HG03521 (cell line): ENCODE data around the gene FAM171A1.
A peak's percentile ranks its signal among the peaks of the same experiment; 100 is the strongest.

Experiments used
- ATAC-seq: cut with Tn5 transposase; IDR thresholded peaks from one replicate; pipeline ENCODE4 v1.9.1; 2021; ENCODE audit warnings: mild to moderate bottlenecking, moderate library complexity; ENCODE audit not compliant: unreplicated experiment

FAM171A1 gene

DNA sequence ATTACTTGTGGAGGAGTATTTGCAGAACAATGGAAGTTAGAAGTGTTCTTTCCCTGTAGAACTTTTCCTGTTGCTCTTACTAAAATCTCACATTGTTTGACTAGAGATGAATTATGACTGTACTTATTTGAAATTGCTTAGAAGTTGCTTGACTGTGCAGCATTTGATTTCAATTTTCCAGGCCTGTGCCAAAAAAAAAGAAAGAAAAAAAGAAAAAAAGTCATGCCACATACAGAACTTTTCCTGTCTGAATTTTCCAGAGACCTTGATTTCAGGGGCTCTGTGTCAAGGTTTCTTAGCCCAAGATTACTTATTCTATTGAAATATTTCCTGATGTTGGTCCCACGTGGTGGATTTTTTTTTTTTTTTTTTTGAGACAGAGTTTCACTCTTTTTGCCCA, 3.5 kb upstream of the FAM171A1 start:
- no peak for ATAC-seq

DNA sequence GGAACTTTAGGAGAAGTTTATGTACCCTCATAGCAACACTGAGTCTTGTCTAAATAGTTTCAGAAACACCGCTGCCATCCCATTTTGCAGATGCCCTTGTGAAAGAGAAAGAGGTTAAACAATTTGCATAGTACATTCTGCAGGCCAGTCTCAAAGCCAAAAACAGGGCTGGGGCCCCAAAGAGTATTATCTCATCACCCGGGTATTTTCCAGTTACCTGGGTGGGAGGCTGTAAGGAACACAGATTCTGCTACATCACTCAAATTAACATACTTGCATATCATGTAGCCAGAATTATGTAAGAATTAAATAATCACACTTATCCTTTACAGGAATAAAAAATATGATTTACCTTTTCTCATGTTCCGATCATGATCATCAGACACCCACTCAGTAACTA, 3.1 kb upstream of the FAM171A1 start:
- peak; percentile 52 for ATAC-seq

DNA sequence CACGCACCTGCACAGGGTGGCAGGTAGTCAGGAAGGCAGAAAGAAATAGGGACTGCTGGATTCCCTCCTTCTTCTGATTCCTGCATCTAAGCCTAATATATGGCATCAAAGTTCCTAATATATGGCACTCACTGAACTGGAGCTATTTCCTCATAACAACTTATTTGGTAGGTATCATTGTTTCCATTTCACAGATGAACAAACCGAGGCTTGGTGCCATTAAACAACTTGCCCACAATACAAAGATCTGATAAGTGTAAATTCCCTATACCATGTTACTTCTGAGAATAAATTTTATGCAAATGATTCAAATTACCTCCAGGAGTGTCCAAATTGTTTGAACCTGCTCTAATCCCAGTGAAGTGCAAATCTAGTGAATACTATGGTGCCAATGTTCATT, 2.1 kb upstream of the FAM171A1 start:
- no peak for ATAC-seq

DNA sequence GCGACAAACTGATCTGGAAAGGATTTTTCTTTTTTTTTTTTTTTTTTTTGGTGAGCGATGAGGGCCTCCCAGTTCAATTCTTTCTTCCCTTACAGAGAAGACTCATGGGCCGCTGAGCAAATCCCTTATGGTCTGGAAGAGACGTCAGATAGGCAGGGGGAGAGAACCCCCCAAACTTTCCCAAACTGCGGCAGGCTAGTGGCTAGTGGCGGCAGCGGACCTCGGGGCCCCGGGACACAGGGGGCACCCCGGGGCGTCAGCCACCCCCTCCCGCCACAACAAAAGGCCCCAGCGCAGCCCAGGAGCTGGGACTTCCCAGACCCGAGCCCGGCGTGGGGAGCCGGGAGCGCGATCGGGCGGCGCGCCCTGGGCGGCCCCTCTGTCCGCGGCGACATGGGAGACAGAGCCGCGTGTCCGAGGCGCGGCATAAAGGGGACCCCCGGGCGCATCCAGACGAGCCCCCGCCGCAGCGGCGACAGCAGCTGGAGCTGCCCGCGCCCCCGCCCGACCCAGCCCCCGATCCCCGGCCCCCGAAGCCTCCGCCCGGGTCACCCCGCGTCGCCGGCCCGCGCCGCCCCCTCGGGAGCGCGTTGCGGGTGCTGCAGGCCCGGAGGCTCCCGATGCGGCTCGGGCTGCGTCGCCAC, 755 bp downstream of the FAM171A1 start:
- ATAC-seq: peak; percentile 15

DNA sequence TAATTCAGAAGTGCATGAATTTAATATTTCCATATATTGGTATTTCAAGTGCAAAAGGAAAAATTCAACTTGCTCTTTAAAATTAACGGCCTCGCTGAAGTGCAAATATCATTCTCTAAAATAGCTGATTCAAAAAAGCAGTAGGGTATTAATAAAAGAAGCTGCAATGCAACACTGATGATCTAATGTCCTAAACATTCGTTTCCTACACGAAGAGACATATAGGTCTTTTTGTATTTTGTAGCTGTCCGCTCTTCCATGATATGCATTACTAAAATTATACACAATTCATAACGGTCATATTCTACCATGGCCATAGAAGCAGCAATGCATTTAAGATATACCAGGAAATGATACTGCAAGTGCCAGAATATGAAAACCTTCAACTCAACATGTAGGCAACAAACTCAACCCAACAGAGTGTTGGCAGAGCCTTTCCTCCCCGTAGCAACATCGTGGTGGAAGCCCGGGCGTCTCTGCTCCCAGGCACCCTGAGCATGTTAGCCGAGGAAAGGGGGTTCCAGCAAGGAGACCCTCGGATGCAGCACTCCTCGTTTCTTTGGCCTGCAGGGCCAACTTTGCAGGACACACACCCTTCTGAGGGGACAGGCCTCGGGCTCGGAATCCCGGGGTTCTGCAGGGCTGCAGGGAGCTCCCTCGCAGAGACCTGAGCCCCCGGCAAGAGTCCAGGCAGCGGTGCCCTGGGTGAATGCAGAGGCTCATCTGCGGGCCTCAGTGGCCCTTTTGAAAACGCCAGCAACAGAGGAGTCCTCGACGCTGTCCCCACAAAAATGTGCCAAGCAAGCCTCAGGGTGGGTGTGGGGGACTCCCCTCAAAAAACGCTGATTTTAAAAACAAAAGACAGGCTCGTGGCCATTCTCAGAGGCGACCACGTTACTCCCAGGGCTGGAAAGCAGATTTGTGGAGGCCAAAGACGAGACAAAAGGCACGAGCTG, 1.6 kb downstream of the FAM171A1 start:
- ATAC-seq: no peak

DNA sequence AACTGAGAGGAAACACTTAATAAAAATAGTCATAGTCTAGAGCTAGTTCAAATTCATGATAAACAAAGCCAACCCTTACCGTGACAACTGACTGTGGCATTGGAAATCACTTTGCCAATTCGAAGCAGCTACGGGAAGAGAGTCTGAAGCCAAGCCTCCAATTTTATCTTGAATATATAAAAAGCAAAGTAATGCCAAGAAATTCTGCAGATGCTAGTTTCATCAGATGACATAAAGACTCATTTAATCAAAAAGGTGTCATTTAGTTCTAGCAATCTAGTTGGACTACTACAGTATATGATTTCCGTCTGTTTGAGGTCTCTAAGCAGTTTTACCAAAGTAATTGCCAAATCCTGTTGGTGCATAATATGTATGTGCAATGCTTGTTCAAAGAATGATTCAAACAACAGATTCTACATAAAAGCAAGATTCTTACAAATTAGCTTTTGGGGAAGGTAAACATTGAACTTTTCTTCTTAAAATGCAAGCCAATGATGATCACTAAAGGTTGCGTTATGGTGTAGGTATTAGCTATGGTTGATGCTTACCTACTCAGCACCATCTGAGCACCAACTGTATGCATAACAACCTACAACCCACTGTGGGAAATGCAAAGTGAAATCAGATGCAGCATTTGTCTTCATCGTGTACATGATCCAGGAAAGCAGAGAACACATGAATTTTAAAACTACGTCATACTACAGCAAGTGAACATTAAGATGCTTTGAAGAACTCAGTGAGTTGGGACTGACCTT, 2.8 kb downstream of the FAM171A1 start:
- no peak for ATAC-seq

DNA sequence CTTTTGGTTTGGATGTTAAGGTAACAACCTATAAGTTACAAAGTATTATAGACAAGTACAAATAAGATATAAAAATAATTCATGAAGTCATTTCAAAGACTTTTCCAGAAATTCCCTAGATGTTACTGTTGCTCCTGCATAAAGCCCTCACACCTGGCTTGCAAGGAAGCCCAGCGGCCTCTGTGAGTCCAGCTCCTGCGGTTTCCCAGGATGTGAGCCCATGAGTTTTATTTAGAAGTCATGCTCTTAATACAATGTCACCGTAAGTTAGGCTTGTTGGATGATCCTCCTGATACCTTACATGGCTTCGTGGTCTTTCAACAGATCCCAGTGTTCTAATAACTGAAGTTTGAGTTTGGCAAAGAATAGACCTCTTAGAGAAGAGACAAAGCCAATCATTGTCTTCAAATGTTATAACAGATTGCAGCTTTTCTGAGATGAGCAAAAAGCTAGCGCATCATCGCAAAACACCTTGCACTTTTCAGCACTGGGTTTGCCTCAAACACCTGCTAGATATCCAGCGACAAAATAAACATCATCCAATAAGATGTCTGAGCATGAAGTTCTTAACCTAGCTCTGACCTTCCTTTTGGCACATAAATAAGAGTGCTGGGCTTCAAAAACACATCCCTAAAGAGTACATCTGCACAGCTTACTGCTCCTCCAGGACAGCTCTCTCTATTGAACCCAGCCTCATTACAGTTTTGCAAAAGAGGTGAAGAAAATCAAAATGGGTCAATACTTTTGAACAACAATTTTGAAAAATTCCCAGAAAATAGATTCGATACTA, 3.6 kb downstream of the FAM171A1 start:
- no peak for ATAC-seq

DNA sequence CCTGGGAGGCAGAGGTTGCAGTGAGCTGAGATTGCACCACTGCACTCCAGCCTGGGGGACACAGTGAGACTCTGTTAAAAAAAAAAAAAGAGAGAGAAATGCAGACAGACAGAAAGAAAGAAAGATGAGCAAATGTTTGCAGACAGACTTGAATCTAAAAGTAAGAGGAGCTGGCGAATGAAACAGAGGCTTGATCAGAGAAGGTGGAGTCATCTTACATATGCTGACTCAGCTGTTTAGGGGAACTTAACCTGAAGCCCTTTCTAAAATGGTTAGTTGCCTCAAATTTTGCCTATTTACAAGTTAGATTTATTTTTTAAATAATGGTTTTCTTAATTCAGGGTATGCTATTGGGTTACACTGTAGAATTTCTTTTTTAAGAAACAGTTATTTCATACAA, 5.4 kb downstream of the FAM171A1 start:
- no peak for ATAC-seq

DNA sequence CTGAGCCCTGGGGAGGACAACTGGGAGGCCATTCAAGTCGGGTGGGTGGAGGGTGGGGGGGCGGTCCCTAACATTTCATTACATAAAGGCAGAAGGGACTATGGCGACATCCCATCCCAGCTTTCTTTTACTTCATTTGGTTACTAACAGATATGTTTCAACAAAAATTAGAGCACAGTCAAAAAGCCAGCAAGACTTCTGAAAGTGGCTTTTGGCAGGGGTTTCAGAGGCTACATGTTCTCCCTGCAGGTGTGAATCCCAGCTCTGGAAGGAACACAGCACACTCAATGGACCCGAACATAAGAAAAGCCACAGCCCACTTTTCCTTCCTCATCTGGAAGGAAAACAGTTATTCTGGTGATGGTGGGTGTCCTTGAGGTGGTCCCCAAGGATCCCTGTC, 7.1 kb downstream of the FAM171A1 start:
- no peak for ATAC-seq

DNA sequence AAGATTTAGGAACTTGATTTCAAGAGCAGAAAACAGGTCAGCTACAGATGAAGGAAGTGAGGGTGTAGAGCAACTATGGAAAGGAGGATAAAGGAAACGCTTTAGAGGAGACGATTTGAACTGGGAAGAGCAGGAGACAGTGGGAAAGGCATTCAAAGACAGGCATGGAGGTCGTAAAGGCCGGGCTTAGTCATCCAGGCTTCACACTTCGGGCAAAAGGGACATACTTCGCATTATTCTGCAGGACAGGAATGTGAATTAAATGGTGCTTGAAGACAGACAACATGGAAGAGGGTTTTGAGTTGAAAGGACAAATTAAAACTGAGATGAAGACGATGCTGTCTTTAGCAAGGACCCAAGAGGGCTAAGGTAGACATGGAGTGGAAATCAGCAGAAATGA, 8.1 kb downstream of the FAM171A1 start:
- no peak for ATAC-seq

DNA sequence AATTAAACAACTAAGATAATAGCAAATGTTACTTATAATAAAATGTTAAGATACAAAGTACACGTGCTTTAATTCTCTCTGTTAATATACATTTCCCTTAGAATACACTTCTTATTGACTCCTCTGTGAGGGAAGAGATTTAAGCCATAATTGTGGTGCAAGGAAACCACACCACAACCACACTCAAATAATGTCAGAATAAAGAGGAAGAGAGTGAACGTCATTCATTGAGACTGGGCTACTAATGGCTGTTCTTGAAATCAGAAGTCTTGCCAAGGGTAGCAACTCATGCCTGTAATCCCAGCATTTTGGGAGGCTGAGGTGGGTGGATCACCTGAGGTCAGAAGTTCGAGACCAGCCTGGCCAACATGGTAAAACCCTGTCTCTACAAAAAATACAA, 10.0 kb downstream of the FAM171A1 start:
- no peak for ATAC-seq

DNA sequence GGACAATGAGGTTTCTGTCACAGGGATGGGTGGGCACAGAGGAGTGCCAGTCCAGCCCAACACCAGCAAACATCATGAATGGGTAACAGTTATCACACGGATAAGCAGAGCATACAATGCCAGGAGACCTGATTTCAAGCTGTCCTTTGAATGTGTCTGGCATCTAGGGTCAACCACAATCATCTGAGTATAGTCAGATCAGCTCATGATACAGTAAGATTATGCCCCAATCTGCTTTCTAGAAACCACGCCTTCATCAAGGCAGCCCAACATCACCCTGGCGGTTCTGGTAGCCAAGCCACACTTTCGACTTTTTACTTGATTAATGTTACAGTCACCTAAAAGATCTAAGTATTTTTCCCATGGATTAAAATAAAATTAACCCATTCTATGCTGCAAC, 10.5 kb downstream of the FAM171A1 start:
- no peak for ATAC-seq

DNA sequence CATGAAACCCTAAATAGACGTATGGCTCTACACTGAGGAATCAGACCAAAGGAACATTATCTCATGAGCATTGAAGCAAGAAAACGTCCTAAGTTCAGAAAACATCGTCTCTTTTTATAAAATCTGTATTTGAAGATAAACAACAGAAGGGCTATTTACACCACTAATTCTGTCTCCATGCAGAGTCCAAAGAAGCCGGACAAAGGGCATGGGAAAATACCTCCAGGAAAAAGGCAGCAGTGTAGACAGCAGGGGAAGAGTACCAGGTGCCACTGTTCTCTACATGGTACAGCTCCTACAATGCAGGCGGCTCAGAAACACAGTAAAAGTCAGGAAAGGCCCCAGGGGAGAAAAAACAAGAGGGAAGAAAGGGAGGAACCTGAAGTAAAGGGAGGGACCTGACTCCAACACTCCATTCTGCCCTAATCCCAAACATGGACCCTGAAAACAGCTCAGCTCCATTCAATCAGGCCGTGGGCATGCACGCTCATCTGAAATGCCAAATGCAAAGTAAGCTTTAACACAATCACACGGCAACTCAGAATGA, 17.5 kb downstream of the FAM171A1 start:
- no peak for ATAC-seq

DNA sequence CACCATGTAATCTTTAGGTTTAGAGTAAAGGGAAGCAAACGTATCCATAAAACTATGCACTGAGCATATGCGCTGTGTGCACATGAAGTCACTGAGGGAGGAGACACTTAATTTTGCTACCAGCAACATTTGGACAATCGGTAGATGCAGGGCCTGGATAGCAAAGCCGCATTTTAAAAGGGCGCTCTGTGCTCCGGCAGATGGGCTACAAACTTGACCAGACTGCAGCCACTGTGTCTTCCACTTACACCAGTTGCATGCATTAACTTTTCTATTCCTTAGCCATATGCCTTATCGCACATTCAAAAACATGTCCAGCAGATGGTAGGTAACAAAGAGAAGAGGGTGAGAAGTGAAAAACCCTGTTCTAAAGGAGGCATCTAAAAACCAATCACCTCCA, 18.3 kb downstream of the FAM171A1 start:
- no peak for ATAC-seq

DNA sequence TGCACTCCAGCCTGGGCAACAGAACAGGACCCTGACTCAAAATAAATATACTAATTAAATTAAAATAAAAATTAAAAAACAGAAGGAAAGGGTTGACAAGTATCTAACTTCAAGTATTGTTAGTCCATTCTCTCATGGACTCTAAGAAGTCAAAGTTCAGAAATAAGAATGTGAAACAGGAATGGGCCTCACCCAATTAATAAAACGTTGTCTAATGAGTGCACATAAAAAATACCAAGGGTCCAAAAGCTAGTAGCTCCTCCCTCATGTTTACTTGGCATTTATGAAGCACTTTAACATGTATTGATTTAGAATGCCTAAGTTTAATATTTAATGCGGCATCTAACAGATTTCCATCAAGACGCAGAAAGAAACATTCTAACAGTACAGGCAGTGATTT, 18.9 kb downstream of the FAM171A1 start:
- ATAC-seq: no peak

DNA sequence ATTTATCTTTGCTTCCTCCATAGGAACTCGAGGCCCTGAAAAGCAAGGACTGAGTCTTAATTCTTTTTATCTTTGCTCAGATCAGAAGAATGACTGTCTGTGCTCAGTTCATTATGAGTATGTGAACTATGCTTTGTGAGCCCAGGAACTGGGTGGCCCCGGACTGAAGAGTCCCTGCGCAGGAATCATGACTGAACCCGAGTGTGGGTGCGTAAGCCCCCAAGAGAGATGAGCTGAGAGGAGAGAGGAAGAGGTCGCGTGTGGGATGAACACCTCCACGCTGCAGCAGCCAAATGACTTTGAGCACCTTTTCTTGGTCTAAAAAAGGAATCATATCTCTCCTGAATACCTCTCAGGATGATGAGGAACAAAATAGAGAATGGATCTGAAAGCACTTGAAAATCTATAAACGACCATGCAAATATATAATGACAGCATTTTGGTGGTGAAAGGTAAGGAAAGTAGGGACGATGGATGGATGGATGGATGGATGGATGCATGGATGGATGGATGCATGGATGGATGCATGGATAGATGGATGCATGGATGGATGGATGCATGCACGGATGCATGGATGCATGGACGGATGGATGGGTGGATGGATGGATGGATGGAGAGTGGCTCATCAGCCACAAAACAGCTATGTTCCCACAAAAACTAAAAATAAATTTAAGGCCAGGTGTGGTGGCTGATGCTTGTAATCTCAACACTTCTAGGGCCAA, 19.8 kb downstream of the FAM171A1 start:
- ATAC-seq: no peak

DNA sequence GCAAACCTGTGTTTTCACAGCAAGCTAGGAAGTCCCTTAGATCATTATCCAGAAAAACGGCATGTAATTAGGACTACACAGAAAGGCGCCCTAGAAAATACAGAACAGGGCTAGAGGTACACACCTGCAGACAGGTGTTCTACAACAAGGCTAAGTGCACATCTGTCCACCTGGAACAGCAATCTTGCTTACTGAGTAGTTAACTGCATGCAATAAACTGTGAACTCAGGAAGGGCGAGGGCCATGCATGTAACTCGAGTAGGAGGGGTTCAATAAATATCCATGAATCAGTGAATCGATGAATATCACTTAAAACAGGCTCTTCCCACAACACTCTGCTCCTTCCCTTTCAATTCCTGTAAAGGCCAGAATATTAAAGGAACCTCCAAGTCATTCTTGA, 22.0 kb downstream of the FAM171A1 start:
- no peak for ATAC-seq

DNA sequence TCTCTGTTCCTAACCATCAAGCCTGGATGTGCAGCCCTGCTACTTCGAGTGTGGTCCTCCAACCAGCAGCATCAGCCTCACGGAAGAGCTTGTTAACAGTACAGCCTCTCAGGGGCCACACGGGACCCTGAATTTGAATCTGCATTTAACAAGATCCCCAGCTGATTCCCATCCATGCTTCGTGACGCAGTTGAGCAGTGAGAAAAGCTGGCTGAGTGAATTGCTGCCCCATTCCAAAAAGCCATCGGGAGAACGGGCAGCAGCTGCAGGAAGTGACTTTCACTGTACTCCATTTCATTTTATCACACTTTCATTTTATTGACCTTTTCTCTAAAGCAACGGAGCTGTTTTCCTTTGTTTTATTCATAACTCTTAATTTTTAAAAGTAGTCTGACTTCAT, 22.5 kb downstream of the FAM171A1 start:
- no peak for ATAC-seq

DNA sequence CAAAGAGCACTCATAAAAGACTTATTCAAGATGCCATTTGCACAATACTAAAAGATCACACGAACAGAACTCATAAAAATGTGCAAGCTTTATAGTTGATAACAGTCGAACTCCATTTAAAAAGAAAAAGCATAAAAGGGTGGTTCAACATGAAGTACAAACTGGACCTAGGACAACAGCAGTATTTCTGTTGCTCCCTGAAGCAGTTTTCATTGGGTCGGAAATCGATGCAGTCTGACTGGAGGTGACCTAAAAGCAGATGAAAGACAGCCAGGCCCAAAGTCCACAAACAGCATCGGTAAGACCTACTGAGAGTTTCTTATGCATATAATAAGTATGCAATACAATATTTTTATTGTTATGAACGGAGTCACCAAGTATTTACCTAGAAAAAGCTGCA, 23.9 kb downstream of the FAM171A1 start:
- ATAC-seq: no peak
